K562 (cell line): ENCODE data around the gene SAMD11. TPM values are rescaled to one million over a fixed set of nuclear protein-coding genes. Genes with fewer than 3 reads are reported as not detected.
A peak's percentile ranks its signal among the peaks of the same experiment; 100 is the strongest.

Source experiments
- ARID1B ChIP-seq: fragments of 450-650 bp; IDR thresholded peaks from 2 replicates; pipeline ENCODE4 v1.6.1; 2016; ENCODE audit warnings: antibody characterized with exemption, mild to moderate bottlenecking, inconsistent platforms
- BACH1 ChIP-seq: fragments of 200-800 bp; sonication (Bioruptor generic); IDR thresholded peaks from 2 replicates; pipeline ENCODE4 v1.6.1; 2016; ENCODE audit warnings: missing genetic modification characterization, missing compliant biosample characterization
- BMI1 ChIP-seq: fragments of 150-350 bp; IDR thresholded peaks from 2 replicates; pipeline ENCODE4 v1.6.1; 2014; ENCODE audit warnings: low read length
- CBFA2T3 ChIP-seq: fragments of 450-650 bp; IDR thresholded peaks from 2 replicates; pipeline ENCODE4 v1.6.1; 2017
- CBX3 ChIP-seq, 2 experiments: IDR thresholded peaks; 1 replicate in 1 of 2; 2 replicates in 1 of 2; pipeline ENCODE4 v1.6.1; 2012; ENCODE audit warnings: inconsistent platforms in 2 of 2, low read length in 2 of 2, borderline replicate concordance in 1 of 2, control low read depth in 1 of 2
- E2F3 ChIP-seq: fragments of 250-450 bp; sonication (Bioruptor Pico); IDR thresholded peaks from 2 replicates; pipeline ENCODE4 v1.4.0; 2020; ENCODE audit warnings: mild to moderate bottlenecking
- EWSR1 ChIP-seq: fragments of 450-650 bp; IDR thresholded peaks from 2 replicates; pipeline ENCODE4 v1.6.1; 2018; ENCODE audit warnings: borderline replicate concordance, mild to moderate bottlenecking, low read depth, moderate library complexity; ENCODE audit not compliant: partially characterized antibody
- GTF2F1 ChIP-seq: IDR thresholded peaks from 2 replicates; pipeline ENCODE4 v1.6.1; 2011; ENCODE audit warnings: low read depth, low read length, improper control_type of control experiment
- HDAC6 ChIP-seq: IDR thresholded peaks from 2 replicates; pipeline ENCODE4 v1.6.1; 2012; ENCODE audit warnings: low read depth, mild to moderate bottlenecking, control low read depth, inconsistent platforms, low read length, moderate library complexity
- KDM1A ChIP-seq, 2 experiments: fragments of 450-650 bp; IDR thresholded peaks; 2 replicates each; pipeline ENCODE4 v1.6.1; 2016; ENCODE audit warnings: mild to moderate bottlenecking in 2 of 2
- KLF6 ChIP-seq: fragments of 250-450 bp; sonication (Bioruptor Pico); IDR thresholded peaks from 2 replicates; pipeline ENCODE4 v1.4.0; 2020; ENCODE audit warnings: mild to moderate bottlenecking, moderate library complexity, borderline replicate concordance
- MAZ ChIP-seq, 2 experiments: fragments of 450-650 bp in 1 of 2; sonication (generic) in 1 of 2; formaldehyde crosslinking; IDR thresholded peaks in 1 of 2; conservative IDR thresholded peaks in 1 of 2; 2 replicates each; pipeline versions ENCODE4 v1.4.0 to v1.5.0; 2020; ENCODE audit warnings: mild to moderate bottlenecking in 1 of 2, missing genetic modification reagents in 1 of 2
- MEIS2 ChIP-seq: fragments of 450-650 bp; IDR thresholded peaks from 2 replicates; pipeline ENCODE4 v1.6.1; 2014; ENCODE audit warnings: mild to moderate bottlenecking; ENCODE audit not compliant: partially characterized antibody
- NCOA2 ChIP-seq, 2 experiments: fragments of 450-650 bp; IDR thresholded peaks; 2 replicates each; pipeline ENCODE4 v1.6.1; 2018; ENCODE audit warnings: mild to moderate bottlenecking in 2 of 2, moderate library complexity in 1 of 2; ENCODE audit not compliant: partially characterized antibody in 2 of 2
- OTX1 ChIP-seq: fragments of 450-650 bp; formaldehyde crosslinking; IDR thresholded peaks from 2 replicates; pipeline ENCODE4 v1.4.0; 2022; ENCODE audit warnings: mild to moderate bottlenecking
- PKNOX1 ChIP-seq: fragments of 450-650 bp; IDR thresholded peaks from 2 replicates; pipeline ENCODE4 v1.6.1; 2016
- POU5F1 ChIP-seq: fragments of 150-350 bp; IDR thresholded peaks from 2 replicates; pipeline ENCODE4 v1.6.1; 2014; ENCODE audit warnings: borderline replicate concordance, low read length, low read depth, mild to moderate bottlenecking; ENCODE audit not compliant: partially characterized antibody
- PRMT5 ChIP-seq: sonication (generic); formaldehyde crosslinking; IDR thresholded peaks from 2 replicates; pipeline ENCODE4 v1.5.0; 2020; ENCODE audit warnings: missing genetic modification reagents
- RBM17 ChIP-seq: fragments of 200-400 bp; formaldehyde crosslinking; IDR thresholded peaks from 2 replicates; pipeline ENCODE4 v1.6.1; 2017; ENCODE audit warnings: low read depth, mild to moderate bottlenecking, low read length, borderline replicate concordance
- SAP30 ChIP-seq: fragments of 200-600 bp; sonication (generic); IDR thresholded peaks from 2 replicates; pipeline ENCODE4 v1.6.1; 2012; ENCODE audit warnings: borderline replicate concordance, low read depth, mild to moderate bottlenecking, moderate library complexity, low read length, control low read depth, inconsistent platforms; ENCODE audit not compliant: insufficient read depth, poor library complexity, severe bottlenecking
- SRSF1 ChIP-seq: fragments of 200-400 bp; formaldehyde crosslinking; IDR thresholded peaks from 2 replicates; pipeline ENCODE4 v1.6.1; 2017; ENCODE audit warnings: mild to moderate bottlenecking, low read depth, low read length, moderate library complexity
- ZC3H8 ChIP-seq: fragments of 450-650 bp; IDR thresholded peaks from 2 replicates; pipeline ENCODE4 v1.6.1; 2017
- ZNF133 ChIP-seq: fragments of 250-450 bp; sonication (Bioruptor Pico); IDR thresholded peaks from 2 replicates; pipeline ENCODE4 v1.4.0; 2020; ENCODE audit warnings: mild to moderate bottlenecking
- polyA plus RNA-seq, 8 experiments: library from polyadenylated mRNA; depleted of rRNA in 4 of 8; stranded (reverse) in 5 of 8; unstranded in 3 of 8; fragments of >200 nt; fragmentation: Nextera tagmentation in 2 of 8; fragmentation: Illumina TruSeq in 1 of 8; extraction: Ambion mirVana in 2 of 8; extraction: Trizol in 1 of 8; gene quantifications; 2 replicates each; pipeline versions ENCODE4 v1.2.1 to v1.2.3, GENCODE V29; 2011 to 2014; ENCODE audit warnings: inconsistent platforms in 1 of 8, missing spikeins in 1 of 8
- total RNA-seq, 7 experiments: library from RNA; depleted of rRNA in 6 of 7; stranded (reverse); fragments of >200 nt in 6 of 7; fragmentation: Illumina TruSeq in 2 of 7; extraction: Trizol in 2 of 7; gene quantifications; 2 replicates each; pipeline versions ENCODE4 v1.2.1 to v1.2.3, GENCODE V29; 2011 to 2021; ENCODE audit warnings: low replicate concordance in 1 of 7
- TF ChIP-seq, protein P1 (sequence below): fragments of 250-450 bp; sonication (Bioruptor Pico); IDR thresholded peaks from 2 replicates; pipeline ENCODE4 v1.5.0; 2021; ENCODE audit warnings: mild to moderate bottlenecking, borderline replicate concordance
- TF ChIP-seq, protein P2 (sequence below): sonication (generic); IDR thresholded peaks from 2 replicates; pipeline ENCODE4 v1.6.1; 2016

SAMD11 gene
- total and polyA plus RNA-seq, 9 of the 15 experiments (the other 6 are each of a cell fraction or from before 2014, with no cell fraction given): 0.07 to 0.82 (median 0.11) TPM; not detected in 2

- TF ChIP-seq NCOA2 (IDR thresholded peaks at IDR 0.05; ENCODE audit: partially characterized antibody in 2 of 2): no peak
- TF ChIP-seq ARID1B: peak; percentile 26; the same call in 1 of the 2 replicates
- no peak for TF ChIP-seq EWSR1
- 0 out of 4 replicates have a peak, but pooled peaks of 1 of the 2 experiments have one; percentile 40 for TF ChIP-seq KDM1A (IDR thresholded peaks at IDR 0.05)
- TF ChIP-seq ZNF133: no peak
- TF ChIP-seq KLF6 (CRISPR knock-in tag): no peak
- TF ChIP-seq SRSF1: no peak
- TF ChIP-seq CBX3 (IDR thresholded peaks at IDR 0.05; ENCODE audit: borderline replicate concordance in 1 of 2, low read length in 2 of 2): no peak
- TF ChIP-seq GTF2F1: no peak
- TF ChIP-seq E2F3 (CRISPR knock-in tag): no peak
- TF ChIP-seq HDAC6: no peak
- TF ChIP-seq ZC3H8: no peak
- no peak for TF ChIP-seq RBM17
- TF ChIP-seq OTX1: no peak
- no peak for TF ChIP-seq PRMT5
- TF ChIP-seq POU5F1: no peak
- peak; percentile 21 for TF ChIP-seq SAP30
- no peak for TF ChIP-seq BACH1
- TF ChIP-seq, protein P1, sequence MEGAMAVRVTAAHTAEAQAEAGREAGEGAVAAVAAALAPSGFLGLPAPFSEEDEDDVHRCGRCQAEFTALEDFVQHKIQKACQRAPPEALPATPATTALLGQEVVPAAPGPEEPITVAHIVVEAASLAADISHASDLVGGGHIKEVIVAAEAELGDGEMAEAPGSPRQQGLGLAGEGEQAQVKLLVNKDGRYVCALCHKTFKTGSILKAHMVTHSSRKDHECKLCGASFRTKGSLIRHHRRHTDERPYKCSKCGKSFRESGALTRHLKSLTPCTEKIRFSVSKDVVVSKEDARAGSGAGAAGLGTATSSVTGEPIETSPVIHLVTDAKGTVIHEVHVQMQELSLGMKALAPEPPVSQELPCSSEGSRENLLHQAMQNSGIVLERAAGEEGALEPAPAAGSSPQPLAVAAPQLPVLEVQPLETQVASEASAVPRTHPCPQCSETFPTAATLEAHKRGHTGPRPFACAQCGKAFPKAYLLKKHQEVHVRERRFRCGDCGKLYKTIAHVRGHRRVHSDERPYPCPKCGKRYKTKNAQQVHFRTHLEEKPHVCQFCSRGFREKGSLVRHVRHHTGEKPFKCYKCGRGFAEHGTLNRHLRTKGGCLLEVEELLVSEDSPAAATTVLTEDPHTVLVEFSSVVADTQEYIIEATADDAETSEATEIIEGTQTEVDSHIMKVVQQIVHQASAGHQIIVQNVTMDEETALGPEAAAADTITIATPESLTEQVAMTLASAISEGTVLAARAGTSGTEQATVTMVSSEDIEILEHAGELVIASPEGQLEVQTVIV (CRISPR knock-in tag): no peak
- peak; percentile 58 for TF ChIP-seq CBFA2T3
- peak; percentile 63 for TF ChIP-seq PKNOX1
- no peak for TF ChIP-seq BMI1
- peak; percentile 89 for TF ChIP-seq MEIS2
- peak in 1 of 2 experiments; percentile 49; a peak in 1 of 4 replicates for TF ChIP-seq MAZ (CRISPR knock-in tag; conservative IDR thresholded peaks at IDR 0.05 in 1 of 2, IDR thresholded peaks at IDR 0.05 in 1 of 2)
- TF ChIP-seq, protein P2, sequence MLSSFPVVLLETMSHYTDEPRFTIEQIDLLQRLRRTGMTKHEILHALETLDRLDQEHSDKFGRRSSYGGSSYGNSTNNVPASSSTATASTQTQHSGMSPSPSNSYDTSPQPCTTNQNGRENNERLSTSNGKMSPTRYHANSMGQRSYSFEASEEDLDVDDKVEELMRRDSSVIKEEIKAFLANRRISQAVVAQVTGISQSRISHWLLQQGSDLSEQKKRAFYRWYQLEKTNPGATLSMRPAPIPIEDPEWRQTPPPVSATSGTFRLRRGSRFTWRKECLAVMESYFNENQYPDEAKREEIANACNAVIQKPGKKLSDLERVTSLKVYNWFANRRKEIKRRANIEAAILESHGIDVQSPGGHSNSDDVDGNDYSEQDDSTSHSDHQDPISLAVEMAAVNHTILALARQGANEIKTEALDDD: no peak
These were observed 12.6 kb upstream of the SAMD11 start (continued) for GRCh38 chr1:910881-911721.
